Measurements from ENCODE around the gene AIMP1. TPM values are rescaled to one million over a fixed set of nuclear protein-coding genes. Genes with fewer than 3 reads are reported as not detected.

Gene AIMP1
- polyA plus RNA-seq, 4 donors, result 34.4 to 59.7 (median 37.4) TPM

- H3K4me3 ChIP-seq (ENCODE audit: low read depth in 1 of 3, low read length in 3 of 3), result no peak overlapping the region
- no peaks in the 10 kb centered on the region for H3K36me3 ChIP-seq (ENCODE audit: control insufficient read depth in 3 of 3, insufficient read depth in 2 of 3, low read depth in 1 of 3, low read length in 3 of 3)
- H3K4me1 ChIP-seq (ENCODE audit: control insufficient read depth in 3 of 3, insufficient read depth in 2 of 3, low read depth in 1 of 3, low read length in 2 of 3), result peaks cover 0 to 2% (median 0%) of the 10 kb centered on the region in 3 donors
- H3K27me3 ChIP-seq (ENCODE audit: control insufficient read depth in 3 of 3, insufficient read depth in 3 of 3, low read length in 3 of 3), result no peaks in the 10 kb centered on the region
- no peak overlapping the region for H3K27ac ChIP-seq (ENCODE audit: low read depth in 1 of 3, low read length in 2 of 3)
- DNase-seq (no peak), FAIRE-seq (no peak)
- 70 to 77% (median 74%) methylated on average over 3 of the region's 3 CpGs for WGBS, 3 donors
- H3K9me3 ChIP-seq (ENCODE audit: control insufficient read depth in 2 of 2, insufficient read depth in 1 of 2, low read depth in 1 of 2, low read length in 1 of 2), result no peaks in the 10 kb centered on the region
Observed at GRCh38 chr4:106362086-106362825, 45.9 kb downstream of the AIMP1 start.

GRCh38 chr4:106364282-106364681 is 47.9 kb downstream of the AIMP1 start:
- Histone ChIP-seq H3K4me1 (ENCODE audit: control insufficient read depth in 3 of 3, insufficient read depth in 2 of 3, low read depth in 1 of 3, low read length in 2 of 3) (peaks cover 0 to 2% (median 0%) of the 10 kb centered on the region in 3 donors), H3K27me3 (ENCODE audit: control insufficient read depth in 3 of 3, insufficient read depth in 3 of 3, low read length in 3 of 3) (no peaks in the 10 kb centered on the region), H3K36me3 (ENCODE audit: control insufficient read depth in 3 of 3, insufficient read depth in 2 of 3, low read depth in 1 of 3, low read length in 3 of 3) (no peaks in the 10 kb centered on the region), H3K4me3 (ENCODE audit: low read depth in 1 of 3, low read length in 3 of 3) (peak overlapping the region in 1 of 3 donors; percentile 60), H3K27ac (ENCODE audit: low read depth in 1 of 3, low read length in 2 of 3) (no peak overlapping the region), H3K9me3 (ENCODE audit: control insufficient read depth in 2 of 2, insufficient read depth in 1 of 2, low read depth in 1 of 2, low read length in 1 of 2) (no peaks in the 10 kb centered on the region)
- FAIRE-seq (no peak), DNase-seq (peak in 1 of 2 donors; percentile 16)
- 41 to 80% (median 44%) methylated on average over 1 of the region's 1 CpG for WGBS, 3 donors

GRCh38 chr4:106365613-106366012 is 49.3 kb downstream of the AIMP1 start:
- Histone ChIP-seq H3K36me3 (ENCODE audit: control insufficient read depth in 3 of 3, insufficient read depth in 2 of 3, low read depth in 1 of 3, low read length in 3 of 3) (no peaks in the 10 kb centered on the region), H3K27me3 (ENCODE audit: control insufficient read depth in 3 of 3, insufficient read depth in 3 of 3, low read length in 3 of 3) (no peaks in the 10 kb centered on the region), H3K27ac (ENCODE audit: low read depth in 1 of 3, low read length in 2 of 3) (peak overlapping the region in 1 of 3 donors; percentile 48), H3K4me3 (ENCODE audit: low read depth in 1 of 3, low read length in 3 of 3) (peak overlapping the region in 1 of 3 donors; percentile 60), H3K4me1 (ENCODE audit: control insufficient read depth in 3 of 3, insufficient read depth in 2 of 3, low read depth in 1 of 3, low read length in 2 of 3) (peaks cover 0 to 2% (median 0%) of the 10 kb centered on the region in 3 donors), H3K9me3 (ENCODE audit: control insufficient read depth in 2 of 2, insufficient read depth in 1 of 2, low read depth in 1 of 2, low read length in 1 of 2) (no peaks in the 10 kb centered on the region)
- no peak for FAIRE-seq
- peak; percentile 41 to 67 for DNase-seq
- WGBS, 3 donors, result 69 to 78% (median 72%) methylated on average over 1 of the region's 1 CpG

DNA sequence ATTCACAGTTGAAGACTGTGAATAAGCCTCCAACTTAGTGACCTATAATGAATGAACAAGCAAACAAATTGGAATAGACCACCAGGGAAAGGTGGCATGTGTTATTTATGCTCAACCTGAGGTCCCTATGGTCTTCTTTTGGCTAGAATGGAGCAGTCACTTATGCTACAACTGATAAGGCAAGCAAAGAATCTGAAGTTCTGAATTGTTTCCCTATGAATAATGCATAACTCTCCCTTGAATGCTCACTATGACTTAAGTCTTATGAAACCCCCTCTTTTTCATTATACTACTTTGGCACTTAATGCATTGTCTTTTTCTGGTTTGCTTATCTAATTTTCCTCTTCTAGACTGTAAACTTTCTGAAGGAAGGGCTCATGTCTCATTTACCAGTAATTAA is 49.7 kb downstream of the AIMP1 start:
- Histone ChIP-seq H3K4me1 (ENCODE audit: control insufficient read depth in 3 of 3, insufficient read depth in 2 of 3, low read depth in 1 of 3, low read length in 2 of 3) (no peaks in the 10 kb centered on the region), H3K4me3 (ENCODE audit: low read depth in 1 of 3, low read length in 3 of 3) (peak overlapping the region in 1 of 3 donors; percentile 60), H3K9me3 (ENCODE audit: control insufficient read depth in 2 of 2, insufficient read depth in 1 of 2, low read depth in 1 of 2, low read length in 1 of 2) (no peaks in the 10 kb centered on the region), H3K27ac (ENCODE audit: low read depth in 1 of 3, low read length in 2 of 3) (peak overlapping the region in 1 of 3 donors; percentile 48), H3K27me3 (ENCODE audit: control insufficient read depth in 3 of 3, insufficient read depth in 3 of 3, low read length in 3 of 3) (no peaks in the 10 kb centered on the region), H3K36me3 (ENCODE audit: control insufficient read depth in 3 of 3, insufficient read depth in 2 of 3, low read depth in 1 of 3, low read length in 3 of 3) (no peaks in the 10 kb centered on the region)
- FAIRE-seq, result no peak
- DNase-seq, result no peak

DNA sequence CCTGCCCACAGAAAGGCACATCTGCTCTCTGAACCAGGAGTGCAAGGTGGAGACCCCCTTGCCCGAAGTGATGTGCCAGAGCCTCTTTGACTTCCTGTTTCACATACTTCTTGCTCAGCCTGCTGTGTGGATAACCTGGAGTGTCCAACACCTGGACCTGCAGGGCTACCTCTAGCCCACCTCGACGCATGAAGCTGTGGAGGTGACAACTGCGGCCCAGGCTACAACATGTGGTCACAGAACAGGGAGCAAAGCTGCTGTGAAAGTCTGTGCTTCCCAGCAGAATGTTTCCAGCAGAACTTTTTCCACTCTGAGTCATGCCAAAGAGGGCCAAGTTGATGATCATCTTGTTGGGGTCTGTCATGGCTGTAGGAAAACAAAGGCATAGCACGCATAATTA is 50.7 kb downstream of the AIMP1 start:
- no peaks in the 10 kb centered on the region for H3K4me1 ChIP-seq (ENCODE audit: control insufficient read depth in 3 of 3, insufficient read depth in 2 of 3, low read depth in 1 of 3, low read length in 2 of 3)
- H3K27ac ChIP-seq (ENCODE audit: low read depth in 1 of 3, low read length in 2 of 3), result no peak overlapping the region
- DNase-seq (no peak), FAIRE-seq (no peak)
- WGBS, 3 donors, result 90 to 96% (median 90%) methylated on average over 5 of the region's 5 CpGs
- H3K9me3 ChIP-seq (ENCODE audit: control insufficient read depth in 2 of 2, insufficient read depth in 1 of 2, low read depth in 1 of 2, low read length in 1 of 2), result no peaks in the 10 kb centered on the region
- peak overlapping the region in 1 of 3 donors; percentile 63 for H3K4me3 ChIP-seq (ENCODE audit: low read depth in 1 of 3, low read length in 3 of 3)
- no peaks in the 10 kb centered on the region for H3K36me3 ChIP-seq (ENCODE audit: control insufficient read depth in 3 of 3, insufficient read depth in 2 of 3, low read depth in 1 of 3, low read length in 3 of 3)
- H3K27me3 ChIP-seq (ENCODE audit: control insufficient read depth in 3 of 3, insufficient read depth in 3 of 3, low read length in 3 of 3), result no peaks in the 10 kb centered on the region

DNA sequence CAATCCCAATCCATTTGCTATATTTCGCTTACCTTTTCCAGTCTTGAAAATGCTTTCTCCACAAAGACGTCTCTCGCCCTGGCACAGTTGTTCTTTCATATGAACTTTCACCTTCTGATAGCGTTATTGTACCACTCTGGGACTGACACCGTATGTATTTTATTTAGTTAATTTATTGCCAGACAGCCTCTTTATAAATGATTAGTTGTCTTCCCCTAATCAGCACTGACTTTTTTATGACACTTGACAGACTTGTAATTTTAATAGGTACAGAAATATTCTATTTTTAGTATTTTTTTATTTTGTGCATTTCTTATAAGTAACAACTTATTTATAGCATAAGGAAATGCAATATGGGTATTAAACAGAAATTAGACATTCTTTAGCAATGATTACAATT is 52.3 kb downstream of the AIMP1 start, which contains the start of gene GIMD1:
TSS of gene GIMD1 (minus strand) at position 101 of the 400 bp plus-strand sequence. CDS start 1,343 bp downstream, outside the sequence.
- Histone ChIP-seq H3K9me3 (ENCODE audit: control insufficient read depth in 2 of 2, insufficient read depth in 1 of 2, low read depth in 1 of 2, low read length in 1 of 2) (no peaks in the 10 kb centered on the region), H3K27ac (ENCODE audit: low read depth in 1 of 3, low read length in 2 of 3) (peak within 1 kb of the TSS in 1 of 3 donors; percentile 38), H3K4me1 (ENCODE audit: control insufficient read depth in 3 of 3, insufficient read depth in 2 of 3, low read depth in 1 of 3, low read length in 2 of 3) (no peaks in the 10 kb centered on the region), H3K27me3 (ENCODE audit: control insufficient read depth in 3 of 3, insufficient read depth in 3 of 3, low read length in 3 of 3) (no peaks in the 10 kb centered on the region), H3K4me3 (ENCODE audit: low read depth in 1 of 3, low read length in 3 of 3) (peak within 1 kb of the TSS in 1 of 3 donors; percentile 63), H3K36me3 (ENCODE audit: control insufficient read depth in 3 of 3, insufficient read depth in 2 of 3, low read depth in 1 of 3, low read length in 3 of 3) (no peaks in the 10 kb centered on the region)
- 18 to 59% (median 39%) methylated on average over 5 of the region's 5 CpGs for WGBS, 3 donors
- FAIRE-seq (peak; percentile 49), DNase-seq (peak in 1 of 2 donors; percentile 74)

- H3K9me3 ChIP-seq (ENCODE audit: control insufficient read depth in 2 of 2, insufficient read depth in 1 of 2, low read depth in 1 of 2, low read length in 1 of 2), result no peaks in the 10 kb centered on the region
- no peak overlapping the region for H3K27ac ChIP-seq (ENCODE audit: low read depth in 1 of 3, low read length in 2 of 3)
- H3K27me3 ChIP-seq (ENCODE audit: control insufficient read depth in 3 of 3, insufficient read depth in 3 of 3, low read length in 3 of 3), result peaks cover 0 to 3% (median 0%) of the 10 kb centered on the region in 3 donors
- no peak overlapping the region for H3K4me3 ChIP-seq (ENCODE audit: low read depth in 1 of 3, low read length in 3 of 3)
- DNase-seq, result peak; percentile 75 to 77
- no peaks in the 10 kb centered on the region for H3K4me1 ChIP-seq (ENCODE audit: control insufficient read depth in 3 of 3, insufficient read depth in 2 of 3, low read depth in 1 of 3, low read length in 2 of 3)
- WGBS, 3 donors, result 28 to 30% (median 30%) methylated on average over 6 of the region's 6 CpGs
- no peaks in the 10 kb centered on the region for H3K36me3 ChIP-seq (ENCODE audit: control insufficient read depth in 3 of 3, insufficient read depth in 2 of 3, low read depth in 1 of 3, low read length in 3 of 3)
- FAIRE-seq, result no peak
Observed at GRCh38 chr4:106369456-106370060, 53.2 kb downstream of the AIMP1 start.

GRCh38 chr4:106370214-106370613 is 53.9 kb downstream of the AIMP1 start:
- H3K4me3 ChIP-seq (ENCODE audit: low read depth in 1 of 3, low read length in 3 of 3), result no peak overlapping the region

More at GRCh38 chr4:106370214-106370613, 53.9 kb downstream of the AIMP1 start:
- H3K27ac ChIP-seq (ENCODE audit: low read depth in 1 of 3, low read length in 2 of 3), result no peak overlapping the region
- DNase-seq, result no peak
- no peak for FAIRE-seq
- no peaks in the 10 kb centered on the region for H3K36me3 ChIP-seq (ENCODE audit: control insufficient read depth in 3 of 3, insufficient read depth in 2 of 3, low read depth in 1 of 3, low read length in 3 of 3)
- H3K27me3 ChIP-seq (ENCODE audit: control insufficient read depth in 3 of 3, insufficient read depth in 3 of 3, low read length in 3 of 3), result peaks cover 0 to 3% (median 0%) of the 10 kb centered on the region in 3 donors
- no peaks in the 10 kb centered on the region for H3K9me3 ChIP-seq (ENCODE audit: control insufficient read depth in 2 of 2, insufficient read depth in 1 of 2, low read depth in 1 of 2, low read length in 1 of 2)
- no peaks in the 10 kb centered on the region for H3K4me1 ChIP-seq (ENCODE audit: control insufficient read depth in 3 of 3, insufficient read depth in 2 of 3, low read depth in 1 of 3, low read length in 2 of 3)
- 68 to 82% (median 70%) methylated on average over 2 of the region's 2 CpGs for WGBS, 3 donors

All from small intestine (tissue), 7 donors.